Ovary (tissue), 3 donors: Measurements from ENCODE around the gene CALCA.

ENCODE experiments used
- CTCF ChIP-seq, 3 donors: fragments of 450-650 bp in 2 of 3; fragments of 200-600 bp in 1 of 3; IDR thresholded peaks; one replicate each; pipeline versions ENCODE4 v1.5.1 to v1.8.0; 2016 to 2022; ENCODE audit warnings: antibody characterized with exemption in 3 of 3, mild to moderate bottlenecking in 1 of 3
- EP300 ChIP-seq: sonication (generic); formaldehyde crosslinking; IDR thresholded peaks from one replicate; pipeline ENCODE4 v1.6.1; 2017; ENCODE audit warnings: antibody characterized with exemption
- POLR2A ChIP-seq: fragments of 450-650 bp; IDR thresholded peaks from one replicate; pipeline ENCODE4 v1.6.1; 2017; ENCODE audit warnings: antibody characterized with exemption, mild to moderate bottlenecking, moderate library complexity
- donor health status: DM: no; HTN: no; CAD: no.

- TF ChIP-seq EP300 (no peak), CTCF (IDR thresholded peaks at IDR 0.05) (no peak), POLR2A (no peak)
Measured at GRCh38 chr11:14981507-14981906, 9.4 kb upstream of the CALCA start.
